HepG2 (cell line): ENCODE data around the gene CDK5RAP2.

Source experiments
- BCL6 ChIP-seq: IDR thresholded peaks from 2 replicates; pipeline ENCODE4 v1.6.1; 2016; ENCODE audit warnings: missing genetic modification reagents, missing compliant biosample characterization
- CTCF ChIP-seq: sonication (generic); formaldehyde crosslinking; IDR thresholded peaks from 2 replicates; pipeline ENCODE4 v1.5.0; 2020; ENCODE audit warnings: mild to moderate bottlenecking, missing genetic modification reagents, moderate library complexity
- E2F5 ChIP-seq: sonication (generic); formaldehyde crosslinking; conservative IDR thresholded peaks from 2 replicates; pipeline ENCODE4 v1.4.0; 2020; ENCODE audit warnings: missing genetic modification reagents
- REST ChIP-seq, 2 experiments: IDR thresholded peaks; 2 replicates each; pipeline ENCODE4 v1.6.1; 2011 to 2012; ENCODE audit warnings: low read length in 2 of 2, borderline replicate concordance in 1 of 2, low read depth in 1 of 2, mild to moderate bottlenecking in 1 of 2, moderate library complexity in 1 of 2
- ZKSCAN8 ChIP-seq: IDR thresholded peaks from 2 replicates; pipeline ENCODE4 v1.6.1; 2016; ENCODE audit warnings: borderline replicate concordance, missing genetic modification reagents, missing compliant biosample characterization

- TF ChIP-seq CTCF (CRISPR knock-in tag) (no peak), ZKSCAN8 (CRISPR knock-in tag) (no peak), BCL6 (CRISPR knock-in tag) (no peak), REST (IDR thresholded peaks at IDR 0.05; ENCODE audit: borderline replicate concordance in 1 of 2, low read depth in 1 of 2, low read length in 2 of 2) (no peak), E2F5 (no peak)
Observed at GRCh38 chr9:120410925-120411501, 169.0 kb downstream of the CDK5RAP2 start.
